Stimulated activated naive CD8-positive, alpha-beta T cell treated with anti-CD3 and anti-CD28 coated beads, Interleukin-15, Interleukin-2, amounts not matched to agents 100 U/mL and 50 U/mL, for 24 hours (primary cell): Measurements from ENCODE around the gene RAB6A.
A peak's percentile ranks its signal among the peaks of the same experiment; 100 is the strongest.
"Not testable (repeated sequence)": the region's sequence is repeated elsewhere in the genome, so short reads cannot be mapped to it uniquely, and the experiment has no call there.

ENCODE experiments used
- ATAC-seq: fragments of 150-1000 bp; cut with Tn5 transposase; one replicate; pipeline ENCODE4 v1.10.0; 2021
- DNase-seq: peaks from one replicate; pipeline ENCODE4 v3.0.0; 2021

Gene RAB6A

DNA sequence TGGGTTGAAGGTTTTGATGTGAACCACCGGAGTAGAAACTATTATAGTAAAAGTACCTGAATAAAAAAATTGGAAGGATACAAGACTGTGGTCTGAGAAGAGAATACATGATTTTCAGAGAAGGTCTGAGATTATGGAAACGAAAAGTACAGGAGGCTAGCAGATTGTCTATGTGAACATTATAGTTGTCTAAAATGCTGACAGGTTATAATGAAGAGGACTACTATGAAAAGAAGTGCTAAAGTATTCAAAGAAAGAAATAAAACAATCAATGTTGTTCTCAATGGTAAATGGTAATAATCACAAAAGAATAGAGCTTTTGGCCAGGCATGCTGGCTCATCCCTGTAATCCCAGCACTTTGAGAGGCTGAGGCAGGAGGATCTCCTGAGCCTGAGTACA lies 34.0 kb downstream of the RAB6A start:
- no peak for DNase-seq
- no peak for ATAC-seq

DNA sequence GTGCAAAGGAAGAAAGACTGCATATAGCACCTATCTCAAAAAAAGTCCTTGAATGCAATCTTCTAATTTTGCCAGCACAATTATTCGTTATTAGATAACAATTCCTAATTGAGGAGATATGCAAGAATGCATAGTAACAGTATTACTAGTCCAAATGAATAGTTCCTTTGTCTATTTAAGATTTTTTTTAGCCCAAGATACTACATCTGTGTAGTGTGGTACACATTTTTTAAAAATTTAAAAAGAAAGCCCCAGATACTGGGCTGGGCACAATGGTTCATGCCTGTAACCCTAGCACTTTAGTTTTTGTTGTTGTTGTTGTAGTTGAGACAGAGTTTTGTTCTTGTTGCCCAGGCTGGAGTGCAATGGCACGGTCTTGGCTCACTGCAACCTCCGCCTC lies 43.7 kb downstream of the RAB6A start:
- ATAC-seq (no peak), DNase-seq (no peak)

DNA sequence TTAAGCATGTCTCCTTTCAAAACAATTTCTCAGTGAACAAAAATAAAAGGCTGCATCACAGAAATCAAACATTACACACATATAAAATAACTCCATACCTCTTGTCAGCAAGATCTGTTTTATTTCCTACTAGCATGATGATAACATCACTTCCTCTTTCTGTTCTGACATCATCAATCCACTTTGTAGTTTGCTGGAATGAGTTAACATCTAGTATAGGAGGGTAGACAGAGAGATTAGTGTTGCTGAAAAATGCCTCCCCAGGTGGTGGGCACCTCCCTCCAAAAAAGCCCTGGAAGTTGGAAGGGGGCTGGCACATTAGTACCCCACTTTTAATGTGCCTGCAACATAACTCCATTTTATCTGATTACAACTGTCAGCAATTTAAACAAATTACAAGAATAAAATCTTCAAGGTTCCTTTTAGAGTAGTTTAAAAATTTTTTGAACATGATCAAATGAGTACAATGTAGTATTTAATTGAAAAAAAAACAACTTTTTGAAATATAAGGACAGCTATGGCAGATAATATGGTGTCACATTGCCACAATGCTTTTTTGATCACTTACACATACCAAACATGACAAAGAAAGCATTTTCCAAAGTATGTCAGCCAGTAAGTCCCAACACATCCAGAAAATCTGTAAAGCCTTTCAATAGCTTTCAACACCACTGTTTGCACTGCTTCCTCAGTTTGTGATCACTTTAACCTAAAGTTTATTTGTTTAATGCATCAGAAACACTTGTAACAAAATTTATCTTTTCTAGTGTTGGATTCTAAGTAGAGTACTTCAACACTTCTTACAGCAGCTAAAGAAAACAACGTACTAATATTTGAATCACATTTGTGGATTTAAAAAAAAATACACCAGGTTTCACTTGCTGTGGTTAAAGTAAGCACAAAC lies 44.5 kb downstream of the RAB6A start:
- no peak for ATAC-seq
- DNase-seq, result no peak

DNA sequence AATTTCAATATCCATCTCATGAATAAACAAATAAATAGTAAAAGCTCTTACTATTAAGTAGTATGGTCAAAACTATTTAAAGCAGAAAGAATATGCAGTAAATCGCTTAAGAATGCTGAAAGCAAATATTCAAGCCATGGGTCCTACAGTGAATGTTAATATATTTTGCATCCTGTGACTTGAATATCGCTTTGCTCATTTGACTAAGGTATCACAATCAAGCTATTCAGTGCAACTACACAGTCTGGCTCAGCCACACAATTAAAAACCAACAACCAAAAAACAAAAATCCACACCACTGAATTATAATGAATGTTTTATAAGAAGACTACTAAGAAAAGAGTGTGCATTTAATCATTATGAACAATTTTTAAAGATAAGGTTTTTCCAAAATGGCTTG lies 45.3 kb downstream of the RAB6A start:
- ATAC-seq (no peak), DNase-seq (no peak)

DNA sequence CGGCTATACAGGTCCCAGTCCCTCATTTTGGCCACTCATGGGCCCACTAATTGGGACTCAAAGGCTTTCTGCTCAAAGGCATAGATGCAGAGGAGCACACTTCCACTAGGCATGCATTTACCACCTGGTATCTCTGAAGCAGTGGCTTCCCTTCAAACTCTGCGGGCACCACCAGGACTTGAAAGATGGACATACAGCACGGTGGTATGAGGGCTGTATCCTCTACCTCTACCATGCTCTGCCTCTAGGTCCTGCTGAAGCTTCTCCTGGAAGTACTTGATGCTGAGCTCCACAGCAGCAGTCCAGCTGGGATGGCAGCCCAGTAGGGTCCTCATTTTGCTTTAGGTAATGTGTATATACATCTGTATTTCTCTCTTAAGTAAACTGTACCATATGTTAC lies 49.9 kb downstream of the RAB6A start:
- DNase-seq (no peak), ATAC-seq (no peak)

DNA sequence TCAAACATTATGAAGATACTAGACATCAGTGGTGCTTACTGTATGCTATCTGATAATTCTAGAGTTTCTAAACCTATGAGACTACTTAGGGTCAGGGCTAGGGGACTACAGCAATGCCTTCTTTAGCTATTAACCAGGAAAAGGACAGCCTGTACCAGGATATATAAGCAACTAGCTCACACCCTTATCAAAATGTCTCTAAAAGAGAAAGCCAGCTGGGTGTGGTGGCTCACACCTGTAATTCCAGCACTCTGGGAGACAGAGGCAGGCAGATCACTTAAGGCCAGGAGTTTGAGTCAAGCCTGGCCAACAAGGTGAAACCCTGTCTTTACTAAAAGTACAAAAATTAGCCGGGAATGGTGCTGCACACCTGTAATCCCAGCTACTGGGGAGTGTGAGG lies 55.8 kb downstream of the RAB6A start:
- no peak for ATAC-seq
- DNase-seq, result no peak

GRCh38 chr11:73693899-73694525 lies 66.9 kb downstream of the RAB6A start:
- no peak for ATAC-seq
- DNase-seq, result no peak

GRCh38 chr11:73680687-73681086 lies 80.2 kb downstream of the RAB6A start:
- ATAC-seq (no peak), DNase-seq (no peak)

GRCh38 chr11:73676552-73676951 lies 84.3 kb downstream of the RAB6A start:
- DNase-seq, ATAC-seq: not testable (repeated sequence)

- DNase-seq (no peak), ATAC-seq (no peak)
Measured at GRCh38 chr11:73671701-73672100, 89.2 kb downstream of the RAB6A start.

GRCh38 chr11:73670808-73671207 lies 90.1 kb downstream of the RAB6A start:
- DNase-seq, result no peak

DNA sequence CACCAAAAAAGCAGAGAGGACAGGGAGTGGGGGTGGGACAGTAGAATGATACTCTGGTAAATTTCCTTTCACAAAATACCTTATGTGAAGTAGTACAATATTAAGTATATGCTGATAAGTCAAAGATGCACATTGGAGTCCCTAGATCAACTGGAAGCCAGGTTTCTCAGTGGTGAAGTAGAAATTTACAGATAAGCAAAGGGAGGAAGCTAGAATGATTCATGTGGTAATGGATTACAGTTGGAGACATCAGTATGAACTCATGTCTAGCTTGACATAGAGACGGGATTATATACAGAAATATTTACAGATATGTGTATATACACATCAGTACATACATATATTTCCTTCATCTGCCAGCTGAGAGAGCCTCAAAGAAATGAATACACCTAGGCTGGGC lies 93.0 kb downstream of the RAB6A start:
- ATAC-seq (no peak), DNase-seq (no peak)

More at GRCh38 chr11:73670808-73671207, 90.1 kb downstream of the RAB6A start:
- ATAC-seq, result no peak

DNA sequence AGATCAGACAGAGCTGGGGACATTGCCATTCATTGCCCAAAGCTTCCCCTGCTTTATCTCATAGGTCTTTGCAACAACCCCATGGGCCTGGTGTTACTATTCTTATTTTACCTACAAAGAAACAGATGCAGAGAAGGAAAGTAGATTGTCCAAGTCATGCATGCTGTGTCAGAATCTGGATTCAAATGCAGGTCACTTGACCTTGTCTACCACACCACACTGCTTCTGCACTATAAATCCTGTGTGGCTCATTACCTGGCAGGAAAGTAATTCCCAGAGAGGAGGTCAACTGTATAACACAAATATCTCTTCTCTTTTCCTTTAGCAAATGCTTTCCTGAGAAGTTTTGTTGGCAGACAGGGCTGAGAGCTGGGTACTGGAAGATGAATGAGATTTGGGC lies 96.0 kb downstream of the RAB6A start:
- DNase-seq, result no peak
- ATAC-seq, result no peak

DNA sequence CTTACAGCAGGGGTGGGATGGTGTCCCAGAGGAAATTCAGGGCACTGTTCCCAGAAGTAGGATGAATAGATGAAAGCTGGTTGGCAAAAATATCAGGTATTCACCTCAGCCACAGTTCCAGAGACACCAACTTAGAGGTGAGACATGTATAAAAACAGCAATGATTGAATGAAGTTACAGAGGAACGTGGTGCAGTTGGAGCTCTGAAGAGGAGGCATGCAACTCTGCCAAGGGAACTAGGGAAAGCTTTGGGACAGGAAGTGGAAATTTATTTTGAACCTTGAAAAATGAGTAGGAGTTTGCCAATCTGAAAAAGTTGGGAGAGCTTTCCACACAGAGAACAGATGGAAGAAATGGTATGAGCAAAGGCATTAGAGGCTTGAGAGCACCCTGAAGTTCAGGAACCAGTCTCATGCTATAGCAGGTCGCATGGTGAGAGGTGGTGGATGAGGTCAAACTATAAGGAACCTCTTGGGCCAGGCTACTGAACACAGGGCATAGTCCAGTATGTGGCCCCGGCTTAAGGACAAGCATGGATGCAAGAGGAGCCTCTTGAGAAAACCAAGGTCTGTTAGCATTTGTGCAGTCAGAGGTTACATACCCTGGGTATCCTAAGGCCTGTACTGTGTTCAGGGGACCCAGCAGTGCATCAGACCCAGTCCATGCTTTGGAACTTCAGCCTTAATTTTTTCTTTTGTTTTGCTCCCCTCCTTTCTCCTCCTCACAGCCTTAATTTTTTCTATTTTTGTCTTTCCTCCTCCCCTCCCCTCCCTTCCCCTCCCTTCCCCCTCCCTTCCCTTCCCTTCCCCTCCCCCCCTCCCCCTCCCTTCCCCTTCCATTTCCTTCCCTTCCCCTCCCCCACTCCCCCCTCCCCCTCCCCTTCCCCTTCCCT lies 97.0 kb downstream of the RAB6A start:
- DNase-seq (no peak), ATAC-seq (no peak)

- DNase-seq (no peak), ATAC-seq (no peak)
Measured at GRCh38 chr11:73662445-73663157, 98.3 kb downstream of the RAB6A start.

- ATAC-seq, result peak; percentile 90
- peak; percentile 93 for DNase-seq
Measured at GRCh38 chr11:73661035-73661628, 99.7 kb downstream of the RAB6A start.

DNA sequence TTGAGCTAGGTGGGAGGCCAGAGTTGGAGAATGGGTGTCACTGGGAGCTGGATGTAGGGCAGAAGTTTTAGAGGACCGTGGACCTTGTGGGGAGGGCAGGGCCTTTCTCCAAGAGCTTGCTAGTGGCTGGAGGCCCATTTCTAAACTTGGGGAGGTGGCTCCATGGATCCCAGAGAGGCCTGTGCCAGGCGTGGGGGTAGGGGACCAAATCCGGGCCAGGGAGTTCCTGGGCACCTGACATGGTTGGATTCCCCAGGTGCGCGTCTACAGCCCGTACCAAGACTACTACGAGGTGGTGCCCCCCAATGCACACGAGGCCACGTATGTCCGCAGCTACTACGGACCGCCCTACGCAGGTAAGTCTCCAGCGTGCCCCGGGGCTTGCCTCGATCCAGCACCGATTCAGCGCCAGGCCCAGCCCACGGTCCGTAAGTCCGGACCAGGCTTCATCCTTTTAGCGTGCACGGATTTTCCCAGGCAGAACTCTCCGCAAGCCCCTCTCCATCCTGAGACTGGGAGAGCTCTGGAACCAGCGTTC lies 100.3 kb downstream of the RAB6A start:
- ATAC-seq, result peak; percentile 24
- DNase-seq, result no peak

DNA sequence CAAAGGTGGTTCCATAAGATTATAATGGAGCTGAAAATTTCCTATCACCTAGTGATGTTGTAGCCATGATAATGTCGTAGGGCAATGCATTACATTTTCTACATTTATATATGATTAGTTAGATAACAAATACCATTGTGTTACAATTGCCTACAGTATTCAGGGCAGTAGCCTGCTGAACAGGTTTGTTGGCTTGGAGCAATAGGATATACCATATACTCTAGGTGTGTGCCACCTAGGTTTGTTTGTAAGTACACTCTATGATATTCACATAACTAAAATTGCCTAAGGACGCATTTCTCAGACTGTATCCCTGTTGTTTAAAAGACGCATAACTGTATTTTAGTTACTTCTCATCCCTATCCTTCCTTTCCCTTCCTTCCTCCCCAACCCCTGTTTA lies 100.9 kb downstream of the RAB6A start:
- no peak for DNase-seq
- no peak for ATAC-seq

DNA sequence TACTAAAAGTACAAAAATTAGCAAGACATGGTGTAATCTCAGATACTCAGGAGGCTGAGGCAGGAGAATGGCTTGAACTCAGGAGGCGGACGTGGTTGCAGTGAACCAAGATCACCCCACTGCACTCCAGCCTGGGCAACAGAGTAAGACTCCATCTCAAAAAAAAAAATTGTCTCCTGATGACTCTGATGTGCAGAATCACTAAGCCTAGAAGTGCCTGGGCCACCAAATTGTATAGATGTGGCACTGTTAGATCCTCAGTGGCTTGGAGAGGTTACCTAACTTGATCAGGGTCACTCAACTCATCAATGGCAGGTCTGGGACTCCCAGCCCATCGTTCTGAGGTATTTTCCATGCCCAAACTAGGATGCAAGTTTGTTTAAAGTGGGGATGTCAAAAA lies 103.9 kb downstream of the RAB6A start:
- DNase-seq, result no peak
- ATAC-seq, result no peak

GRCh38 chr11:73655686-73656085 lies 105.2 kb downstream of the RAB6A start:
- DNase-seq, result no peak
- ATAC-seq, result no peak

DNA sequence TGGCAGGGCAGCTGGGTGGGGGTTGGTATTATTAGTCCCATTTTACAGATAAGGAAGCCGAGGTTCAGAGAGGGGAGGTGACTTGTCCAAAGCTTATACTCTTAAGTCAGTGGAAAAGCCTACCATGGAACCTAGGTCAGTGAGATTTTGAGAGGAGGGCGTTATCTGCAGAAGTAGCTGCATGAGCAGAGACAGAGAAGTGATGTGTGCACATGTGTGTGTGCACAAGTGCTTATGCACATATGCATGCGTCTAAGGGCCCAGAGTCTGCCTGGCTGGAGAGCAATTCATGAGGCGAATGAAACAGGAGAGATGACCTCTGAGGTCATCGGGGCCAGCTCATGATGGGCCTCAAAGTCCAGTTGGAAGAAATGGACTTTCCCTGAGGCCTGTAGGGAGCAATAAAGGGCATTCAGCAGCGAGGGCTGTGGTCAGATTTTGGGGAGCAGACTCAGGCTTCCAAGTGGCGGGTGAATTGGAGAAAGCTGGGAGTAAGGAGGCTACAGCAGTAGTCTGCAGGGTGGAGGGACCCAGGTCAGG lies 106.3 kb downstream of the RAB6A start:
- DNase-seq (no peak), ATAC-seq (no peak)
